ENCODE results near the gene RMND1. TPM values are rescaled to one million over a fixed set of nuclear protein-coding genes. Genes with fewer than 3 reads are reported as not detected.

RMND1 gene
- total and polyA plus RNA-seq, 10 donors: 11.7 to 23.2 (median 14.8) TPM

DNA sequence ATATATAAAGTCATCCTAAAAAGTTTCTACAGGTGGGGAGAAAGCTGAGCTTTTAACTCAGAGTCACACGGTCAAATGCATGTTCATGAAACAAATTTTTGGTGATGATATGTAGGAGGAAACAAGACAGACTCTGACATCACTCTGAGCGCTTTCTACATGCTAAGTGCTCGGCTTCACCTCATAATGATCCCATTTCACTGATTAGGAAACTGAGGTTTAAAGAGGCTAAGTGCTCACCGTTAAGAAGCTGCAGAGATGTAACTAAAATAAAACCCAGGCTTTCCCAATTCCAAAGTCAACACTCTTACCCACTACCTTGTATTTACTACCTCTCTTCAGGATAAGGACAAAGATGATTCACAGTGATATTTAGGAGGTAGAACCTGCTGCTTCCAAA is 4.7 kb downstream of the RMND1 start:
- TF ChIP-seq, protein P1, sequence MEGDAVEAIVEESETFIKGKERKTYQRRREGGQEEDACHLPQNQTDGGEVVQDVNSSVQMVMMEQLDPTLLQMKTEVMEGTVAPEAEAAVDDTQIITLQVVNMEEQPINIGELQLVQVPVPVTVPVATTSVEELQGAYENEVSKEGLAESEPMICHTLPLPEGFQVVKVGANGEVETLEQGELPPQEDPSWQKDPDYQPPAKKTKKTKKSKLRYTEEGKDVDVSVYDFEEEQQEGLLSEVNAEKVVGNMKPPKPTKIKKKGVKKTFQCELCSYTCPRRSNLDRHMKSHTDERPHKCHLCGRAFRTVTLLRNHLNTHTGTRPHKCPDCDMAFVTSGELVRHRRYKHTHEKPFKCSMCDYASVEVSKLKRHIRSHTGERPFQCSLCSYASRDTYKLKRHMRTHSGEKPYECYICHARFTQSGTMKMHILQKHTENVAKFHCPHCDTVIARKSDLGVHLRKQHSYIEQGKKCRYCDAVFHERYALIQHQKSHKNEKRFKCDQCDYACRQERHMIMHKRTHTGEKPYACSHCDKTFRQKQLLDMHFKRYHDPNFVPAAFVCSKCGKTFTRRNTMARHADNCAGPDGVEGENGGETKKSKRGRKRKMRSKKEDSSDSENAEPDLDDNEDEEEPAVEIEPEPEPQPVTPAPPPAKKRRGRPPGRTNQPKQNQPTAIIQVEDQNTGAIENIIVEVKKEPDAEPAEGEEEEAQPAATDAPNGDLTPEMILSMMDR (IDR thresholded peaks at IDR 0.05 in 8 of 11, conservative IDR thresholded peaks at IDR 0.05 in 3 of 11): no peak
- TF ChIP-seq POLR2AphosphoS5 (IDR thresholded peaks at IDR 0.05) (no peak), POLR2A (IDR thresholded peaks at IDR 0.05) (no peak)
- H3K9me3 ChIP-seq: no peaks in the 10 kb centered on the region
- peaks cover 0 to 47% (median 13%) of the 10 kb centered on the region in 6 donors for H3K4me1 ChIP-seq
- H3K4me3 ChIP-seq: no peak overlapping the region
- WGBS, 5 donors: 92 to 94% (median 93%) methylated on average over 4 of the region's 4 CpGs
- intact Hi-C loops (cut with DNase I; ENCODE audit: low total_unique reads): no loop called here
- H3K27me3 ChIP-seq (replicated peaks in 1 of 7): no peaks in the 10 kb centered on the region
- H3K36me3 ChIP-seq: peaks cover 0 to 28% (median 2%) of the 10 kb centered on the region in 6 donors
- no peak for DNase-seq
- H3K27ac ChIP-seq: no peak overlapping the region

DNA sequence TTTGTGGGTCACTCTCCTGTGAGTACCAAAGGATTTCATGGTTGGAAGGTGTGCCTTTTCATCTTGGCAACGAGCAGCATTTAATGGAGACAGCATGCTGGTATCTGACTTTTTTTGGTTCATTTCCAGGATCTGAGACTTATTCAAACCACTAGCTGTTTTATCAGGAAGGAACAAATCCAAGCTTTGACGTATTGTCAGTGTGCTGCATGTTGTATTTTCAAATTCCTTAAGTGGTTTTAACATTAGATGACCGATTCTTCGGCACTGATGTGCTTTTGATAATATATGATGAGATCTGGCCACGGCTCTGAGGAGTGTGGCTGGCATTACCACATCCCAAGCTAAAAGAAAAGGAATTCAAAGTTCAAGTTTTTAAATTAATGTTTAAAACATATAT is 6.4 kb downstream of the RMND1 start:
- Histone ChIP-seq H3K27me3 (replicated peaks in 1 of 7) (no peaks in the 10 kb centered on the region), H3K4me3 (no peak overlapping the region), H3K9me3 (no peaks in the 10 kb centered on the region), H3K4me1 (peaks cover 12 to 51% (median 19%) of the 10 kb centered on the region in 6 donors), H3K27ac (no peak overlapping the region), H3K36me3 (peaks cover 0 to 32% (median 2%) of the 10 kb centered on the region in 6 donors)
- DNase-seq: no peak
- intact Hi-C loops (cut with DNase I; ENCODE audit: low total_unique reads): no loop called here
- 60 to 81% (median 64%) methylated on average over 5 of the region's 5 CpGs for WGBS, 5 donors
- TF ChIP-seq POLR2AphosphoS5 (IDR thresholded peaks at IDR 0.05): no peak
- TF ChIP-seq, protein P1 (IDR thresholded peaks at IDR 0.05 in 8 of 11, conservative IDR thresholded peaks at IDR 0.05 in 3 of 11): no peak
- no peak for TF ChIP-seq POLR2A (IDR thresholded peaks at IDR 0.05)

DNA sequence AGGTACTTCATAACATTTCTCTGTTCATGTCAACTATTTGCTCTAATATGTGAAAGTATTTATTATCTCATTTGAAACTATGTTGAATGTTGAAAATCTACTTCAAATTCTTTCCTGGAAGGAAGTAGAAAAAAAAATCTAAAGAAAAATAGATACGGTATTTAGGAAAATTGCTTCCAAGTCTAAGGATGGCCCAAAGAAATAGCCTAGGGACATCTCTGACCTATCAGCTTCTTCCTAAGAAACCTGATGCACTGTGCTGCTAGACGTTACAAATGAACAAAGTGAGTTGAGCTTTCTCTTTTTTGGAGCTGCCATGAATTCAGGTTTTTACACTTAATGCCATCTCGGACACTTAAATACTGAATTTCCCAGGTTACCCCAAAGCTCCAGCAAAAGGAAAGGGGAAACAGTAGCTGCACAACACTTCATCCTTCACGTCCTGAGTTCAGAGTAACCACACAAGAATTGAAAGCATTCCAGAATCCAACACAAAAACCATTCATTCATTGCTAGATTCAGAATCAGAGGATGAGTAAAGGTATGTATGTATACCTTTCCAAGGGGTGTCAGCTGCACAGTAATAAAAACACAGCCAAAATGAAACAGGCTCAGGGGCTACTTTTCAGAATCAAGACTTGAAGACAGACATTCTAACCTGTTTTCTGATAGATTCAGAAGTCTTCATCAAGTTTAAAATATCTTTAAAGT is 7.9 kb downstream of the RMND1 start:
- Histone ChIP-seq H3K4me1 (peaks cover 12 to 60% (median 23%) of the 10 kb centered on the region in 6 donors), H3K27ac (no peak overlapping the region), H3K9me3 (no peaks in the 10 kb centered on the region), H3K27me3 (replicated peaks in 1 of 7) (no peaks in the 10 kb centered on the region), H3K4me3 (no peak overlapping the region), H3K36me3 (peaks cover 0 to 32% (median 2%) of the 10 kb centered on the region in 6 donors)
- no peak for TF ChIP-seq POLR2A (IDR thresholded peaks at IDR 0.05)
- TF ChIP-seq, protein P1 (IDR thresholded peaks at IDR 0.05 in 8 of 11, conservative IDR thresholded peaks at IDR 0.05 in 3 of 11): no peak
- TF ChIP-seq POLR2AphosphoS5 (IDR thresholded peaks at IDR 0.05): no peak
- intact Hi-C loops (cut with DNase I; ENCODE audit: low total_unique reads): no loop called here
- WGBS, 5 donors: 67 to 86% (median 71%) methylated on average over 4 of the region's 4 CpGs
- no peak for DNase-seq

DNA sequence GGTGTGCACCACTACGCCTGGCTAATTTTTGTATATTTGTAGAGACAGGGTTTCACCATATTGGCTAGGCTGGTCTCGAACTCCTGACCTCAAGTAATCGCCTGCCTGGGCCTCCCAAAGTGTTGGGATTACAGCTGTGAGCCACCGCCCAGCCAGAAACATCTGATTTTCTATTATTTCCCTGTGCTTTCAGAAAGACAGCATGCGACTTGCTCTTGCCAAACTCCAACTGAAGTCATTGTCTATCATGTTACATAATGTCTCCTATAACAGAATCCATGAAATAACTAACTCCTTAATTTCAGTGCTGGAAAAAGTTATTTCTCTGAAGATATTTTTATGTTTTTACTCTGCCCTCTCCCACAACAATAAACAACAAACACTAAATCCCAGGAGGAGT is 8.5 kb downstream of the RMND1 start:
- peaks cover 12 to 60% (median 23%) of the 10 kb centered on the region in 6 donors for H3K4me1 ChIP-seq
- DNase-seq: no peak
- intact Hi-C loops (cut with DNase I; ENCODE audit: low total_unique reads): no loop called here
- WGBS, 5 donors: 78 to 88% (median 85%) methylated on average over 5 of the region's 5 CpGs
- TF ChIP-seq POLR2AphosphoS5 (IDR thresholded peaks at IDR 0.05) (no peak), POLR2A (IDR thresholded peaks at IDR 0.05) (no peak)
- TF ChIP-seq, protein P1 (IDR thresholded peaks at IDR 0.05 in 8 of 11, conservative IDR thresholded peaks at IDR 0.05 in 3 of 11): no peak
- H3K9me3 ChIP-seq: no peaks in the 10 kb centered on the region
- no peak overlapping the region for H3K4me3 ChIP-seq
- H3K27me3 ChIP-seq (replicated peaks in 1 of 7): no peaks in the 10 kb centered on the region
- H3K36me3 ChIP-seq: peaks cover 0 to 32% (median 2%) of the 10 kb centered on the region in 6 donors
- H3K27ac ChIP-seq: no peak overlapping the region
